Measurements from ENCODE around the gene SRC. TPM values are rescaled to one million over a fixed set of nuclear protein-coding genes. Genes with fewer than 3 reads are reported as not detected.

SRC gene
- total and polyA plus RNA-seq, 2 of the 8 experiments (the other 6 are each of a cell fraction or from before 2014, with no cell fraction given): 27.6 to 28.8 TPM

GRCh38 chr20:37301120-37301519, 44.8 kb upstream of the SRC start:
- POLR2A ChIA-PET (ENCODE audit: partially characterized antibody): no interaction called here
- Histone ChIP-seq H3K27ac (ENCODE audit: low read depth, low read length) (no peak overlapping the region), H4K91ac (replicated peaks; ENCODE audit: insufficient read length, low read length) (no peak overlapping the region), H3K9me3 (ENCODE audit: insufficient read depth in 2 of 2, low read depth in 1 of 2, low read length in 1 of 2) (no peaks in the 10 kb centered on the region), H3K4me1 (replicated peaks in 1 of 4; ENCODE audit: control insufficient read depth in 3 of 4, insufficient read depth in 4 of 4, low read length in 3 of 4) (peaks cover 0 to 4% (median 0%) of the 10 kb centered on the region in 4 experiments; a peak in 2 of 7 replicates), H3K79me2 (ENCODE audit: control insufficient read depth in 1 of 2, insufficient read depth in 2 of 2, low read length in 2 of 2) (peaks cover 0 to 18% of the 10 kb centered on the region in 2 experiments; a peak in 3 of 4 replicates), H3K56ac (replicated peaks; ENCODE audit: insufficient read length, low read depth, low read length) (no peak overlapping the region), H2BK12ac (ENCODE audit: low read depth, low read length) (no peak overlapping the region), H3K4me2 (ENCODE audit: insufficient read depth in 1 of 2, low read depth in 2 of 2, low read length in 2 of 2) (no peak overlapping the region), H3K14ac (ENCODE audit: insufficient read length) (no peak overlapping the region), H3K36me3 (ENCODE audit: control insufficient read depth in 2 of 4, insufficient read depth in 4 of 4, low read length in 3 of 4) (peaks cover 0 to 18% (median 11%) of the 10 kb centered on the region in 4 experiments; a peak in 6 of 8 replicates), H3K9ac (replicated peaks in 1 of 4; ENCODE audit: extremely low read depth in 1 of 4, low read depth in 3 of 4, low read length in 3 of 4) (no peak overlapping the region), H3K4me3 (ENCODE audit: extremely low read depth in 1 of 4, insufficient read depth in 2 of 4, low read depth in 3 of 4, low read length in 4 of 4) (no peak overlapping the region), H4K8ac (ENCODE audit: extremely low read depth, insufficient read depth, low read length) (no peak overlapping the region), H2AFZ (ENCODE audit: low read length) (no peak overlapping the region), H3K23me2 (ENCODE audit: low read depth, low read length) (no peaks in the 10 kb centered on the region), H2BK15ac (ENCODE audit: low read length) (no peak overlapping the region), H2BK120ac (replicated peaks; ENCODE audit: low read depth, low read length) (no peak overlapping the region), H4K20me1 (replicated peaks in 1 of 2; ENCODE audit: control insufficient read depth in 1 of 2, insufficient read depth in 2 of 2, low read length in 2 of 2) (no peaks in the 10 kb centered on the region), H3K18ac (ENCODE audit: extremely low read depth, low read length) (no peak overlapping the region), H3K27me3 (replicated peaks in 1 of 4; ENCODE audit: control insufficient read depth in 3 of 4, extremely low read depth in 1 of 4, insufficient read depth in 3 of 4, low read length in 3 of 4) (no peaks in the 10 kb centered on the region), H4K5ac (ENCODE audit: insufficient read length, low read depth, low read length) (no peak overlapping the region), H3K4ac (replicated peaks; ENCODE audit: insufficient read length, low read depth, low read length) (no peak overlapping the region), H3K23ac (ENCODE audit: insufficient read length) (no peak overlapping the region), H3K79me1 (ENCODE audit: low read depth, low read length) (peaks cover 10% of the 10 kb centered on the region), H2BK5ac (ENCODE audit: low read depth, low read length) (no peak overlapping the region), H2BK20ac (ENCODE audit: low read length) (no peak overlapping the region), H2AK5ac (ENCODE audit: low read depth, low read length) (no peak overlapping the region)
- DNase-seq (ENCODE audit: low read depth in 1 of 2, low spot score in 2 of 2): no peak
- CTCF ChIA-PET (ENCODE audit: partially characterized antibody): interaction anchor here (0.6 to 2.0 kb wide), 4 partner anchors 25 to 226 kb away, joined by 3 to 6 read pairs (median 4); no protein-coding TSS in a partner anchor
- WGBS, 2 experiments (ENCODE audit: extremely low coverage in 1 of 2, insufficient coverage in 1 of 2, insufficient read length in 1 of 2, insufficient replicate concordance in 2 of 2, low coverage in 1 of 2, low lambda C conversion rate in 2 of 2, missing lambda C conversion rate in 1 of 2): 97% methylated on average over 9 of the region's 9 CpGs; no CpG with 5 or more reads in 1 of the 2 experiments
- FAIRE-seq: no peak
- TF ChIP-seq JUN (IDR thresholded peaks at IDR 0.05; ENCODE audit: low read depth, low read length) (no peak), ASH2L (IDR thresholded peaks at IDR 0.05; ENCODE audit: low read length) (no peak), TEAD4 (IDR thresholded peaks at IDR 0.05; ENCODE audit: low read depth, low read length) (no peak), RAD21 (IDR thresholded peaks at IDR 0.05 in 1 of 2, conservative IDR thresholded peaks at IDR 0.05 in 1 of 2; ENCODE audit: low read depth in 2 of 2, low read length in 2 of 2) (no peak), E2F6 (IDR thresholded peaks at IDR 0.05) (no peak), POLR2A (IDR thresholded peaks at IDR 0.05; ENCODE audit: control extremely low read depth in 1 of 2, low read depth in 2 of 2, low read length in 2 of 2) (no peak), GTF2F1 (IDR thresholded peaks at IDR 0.05; ENCODE audit: borderline replicate concordance, low read depth, low read length) (no peak), GABPA (IDR thresholded peaks at IDR 0.05; ENCODE audit: borderline replicate concordance, insufficient read depth, low read length) (no peak), RFX5 (IDR thresholded peaks at IDR 0.05; ENCODE audit: borderline replicate concordance, low read depth, low read length) (no peak), BCL11A (IDR thresholded peaks at IDR 0.05; ENCODE audit: low read depth in 2 of 2, low read length in 2 of 2) (no peak), YY1 (IDR thresholded peaks at IDR 0.05; ENCODE audit: low read depth, low read length) (no peak)
- TF ChIP-seq, protein P1, sequence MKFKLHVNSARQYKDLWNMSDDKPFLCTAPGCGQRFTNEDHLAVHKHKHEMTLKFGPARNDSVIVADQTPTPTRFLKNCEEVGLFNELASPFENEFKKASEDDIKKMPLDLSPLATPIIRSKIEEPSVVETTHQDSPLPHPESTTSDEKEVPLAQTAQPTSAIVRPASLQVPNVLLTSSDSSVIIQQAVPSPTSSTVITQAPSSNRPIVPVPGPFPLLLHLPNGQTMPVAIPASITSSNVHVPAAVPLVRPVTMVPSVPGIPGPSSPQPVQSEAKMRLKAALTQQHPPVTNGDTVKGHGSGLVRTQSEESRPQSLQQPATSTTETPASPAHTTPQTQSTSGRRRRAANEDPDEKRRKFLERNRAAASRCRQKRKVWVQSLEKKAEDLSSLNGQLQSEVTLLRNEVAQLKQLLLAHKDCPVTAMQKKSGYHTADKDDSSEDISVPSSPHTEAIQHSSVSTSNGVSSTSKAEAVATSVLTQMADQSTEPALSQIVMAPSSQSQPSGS (IDR thresholded peaks at IDR 0.05; ENCODE audit: low read length): no peak

Data from H1 (cell line).